ENCODE data around the gene IGFBPL1.

DNA sequence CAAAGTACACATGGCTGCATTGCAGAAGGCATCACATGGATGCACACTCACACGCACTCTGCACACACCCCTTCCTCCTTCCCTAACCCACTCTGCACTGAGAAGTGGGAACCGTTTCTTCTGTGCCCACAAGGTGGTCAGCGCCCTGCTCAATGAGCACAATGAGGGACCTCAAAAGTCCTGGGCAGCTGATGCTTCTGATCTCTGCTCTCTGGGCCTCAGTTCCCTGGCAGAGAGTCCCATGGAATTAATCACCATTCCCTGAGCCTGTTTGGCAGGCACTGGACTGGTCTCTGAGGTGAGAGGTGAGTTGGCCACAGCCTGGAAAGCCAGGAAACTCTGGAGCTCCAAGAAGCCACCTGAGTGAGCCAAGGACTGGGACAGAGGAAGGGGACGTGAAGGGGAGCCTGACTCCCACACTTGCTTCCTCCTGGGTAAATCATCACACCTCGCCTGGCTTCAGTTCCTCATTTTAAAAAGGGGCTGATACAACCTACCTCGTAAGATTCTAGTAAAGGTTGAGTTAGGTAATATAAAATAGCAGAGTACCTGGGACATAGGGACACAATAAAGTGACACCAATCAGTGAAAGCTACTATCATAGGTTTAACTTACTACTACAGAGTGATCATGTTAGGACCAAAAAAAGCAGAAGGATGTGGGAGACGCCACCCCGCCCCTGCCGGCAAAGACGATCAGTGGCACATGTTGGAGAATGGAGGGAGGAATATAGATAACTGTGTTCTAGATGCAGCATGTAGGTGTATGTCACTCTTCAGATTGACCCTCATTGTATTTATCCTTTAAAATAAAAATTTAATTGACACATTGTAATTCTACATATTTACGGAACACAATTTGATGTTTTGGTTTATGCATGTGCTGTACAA is 21.1 kb upstream of the IGFBPL1 start:
- TF ChIP-seq, protein P1, sequence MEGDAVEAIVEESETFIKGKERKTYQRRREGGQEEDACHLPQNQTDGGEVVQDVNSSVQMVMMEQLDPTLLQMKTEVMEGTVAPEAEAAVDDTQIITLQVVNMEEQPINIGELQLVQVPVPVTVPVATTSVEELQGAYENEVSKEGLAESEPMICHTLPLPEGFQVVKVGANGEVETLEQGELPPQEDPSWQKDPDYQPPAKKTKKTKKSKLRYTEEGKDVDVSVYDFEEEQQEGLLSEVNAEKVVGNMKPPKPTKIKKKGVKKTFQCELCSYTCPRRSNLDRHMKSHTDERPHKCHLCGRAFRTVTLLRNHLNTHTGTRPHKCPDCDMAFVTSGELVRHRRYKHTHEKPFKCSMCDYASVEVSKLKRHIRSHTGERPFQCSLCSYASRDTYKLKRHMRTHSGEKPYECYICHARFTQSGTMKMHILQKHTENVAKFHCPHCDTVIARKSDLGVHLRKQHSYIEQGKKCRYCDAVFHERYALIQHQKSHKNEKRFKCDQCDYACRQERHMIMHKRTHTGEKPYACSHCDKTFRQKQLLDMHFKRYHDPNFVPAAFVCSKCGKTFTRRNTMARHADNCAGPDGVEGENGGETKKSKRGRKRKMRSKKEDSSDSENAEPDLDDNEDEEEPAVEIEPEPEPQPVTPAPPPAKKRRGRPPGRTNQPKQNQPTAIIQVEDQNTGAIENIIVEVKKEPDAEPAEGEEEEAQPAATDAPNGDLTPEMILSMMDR (IDR thresholded peaks at IDR 0.05; ENCODE audit: low read length) = no peak
- TF ChIP-seq EZH2 (optimal IDR thresholded peaks at IDR 0.05; ENCODE audit: low read depth, low read length) = no peak

All from MM.1S (cell line).